ENCODE measurements around the gene VTI1A.

- no peak for TF ChIP-seq CTCF (IDR thresholded peaks at IDR 0.05)
- TF ChIP-seq POLR2A (IDR thresholded peaks at IDR 0.05), result no peak
Observed at GRCh38 chr10:112524641-112525040, 77.6 kb downstream of the VTI1A start.
